ENCODE results near the gene SART1.
"Not testable (repeated sequence)": the region's sequence is repeated elsewhere in the genome, so short reads cannot be mapped to it uniquely, and the experiment has no call there.

SART1 gene

GRCh38 chr11:65932558-65932919, 29.0 kb upstream of the SART1 start:
- DNase-seq, result no peak

DNA sequence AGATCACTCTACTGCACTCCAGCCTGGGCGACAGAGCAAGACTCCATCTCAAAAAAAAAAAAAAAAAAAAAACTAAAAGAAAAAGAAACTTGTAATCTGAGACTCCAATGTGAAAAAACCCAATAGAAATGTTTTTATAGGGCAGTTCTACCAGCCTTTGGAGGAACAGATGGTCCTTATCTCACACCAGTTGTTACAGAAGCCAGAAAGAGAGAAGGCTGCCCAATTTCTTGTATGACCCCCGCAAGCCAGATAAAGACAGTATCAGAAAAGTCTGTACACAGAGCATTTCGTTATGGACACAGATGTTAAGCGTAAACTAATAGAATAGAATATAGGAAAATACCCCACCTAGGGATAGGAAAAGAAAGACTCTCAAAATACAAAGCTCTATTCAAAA, 27.5 kb upstream of the SART1 start:
- DNase-seq, result no peak

- no peak for DNase-seq
Measured at GRCh38 chr11:65937766-65938165, 23.8 kb upstream of the SART1 start.

- DNase-seq, result no peak
Measured at GRCh38 chr11:65941720-65942310, 19.7 kb upstream of the SART1 start.

DNA sequence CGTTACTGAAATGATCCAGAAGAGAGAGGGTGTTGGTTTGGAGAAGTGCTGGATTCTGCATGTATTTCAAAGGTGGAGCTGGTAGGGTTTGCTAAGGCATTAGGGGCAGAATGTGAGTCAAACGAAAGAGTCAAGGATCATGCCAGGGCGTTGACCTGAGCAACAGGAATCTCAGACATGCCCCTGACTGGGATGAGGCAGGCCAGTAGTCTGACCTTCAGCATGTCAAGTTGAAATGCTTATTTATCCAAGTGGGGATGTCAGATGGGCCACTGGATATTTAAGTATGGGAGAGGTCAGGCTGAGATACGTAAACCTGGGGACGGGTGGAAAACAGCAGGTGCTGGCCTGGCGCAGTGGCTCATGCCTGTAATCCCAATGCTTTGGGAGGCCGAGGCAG, 19.0 kb upstream of the SART1 start:
- no peak for DNase-seq

DNA sequence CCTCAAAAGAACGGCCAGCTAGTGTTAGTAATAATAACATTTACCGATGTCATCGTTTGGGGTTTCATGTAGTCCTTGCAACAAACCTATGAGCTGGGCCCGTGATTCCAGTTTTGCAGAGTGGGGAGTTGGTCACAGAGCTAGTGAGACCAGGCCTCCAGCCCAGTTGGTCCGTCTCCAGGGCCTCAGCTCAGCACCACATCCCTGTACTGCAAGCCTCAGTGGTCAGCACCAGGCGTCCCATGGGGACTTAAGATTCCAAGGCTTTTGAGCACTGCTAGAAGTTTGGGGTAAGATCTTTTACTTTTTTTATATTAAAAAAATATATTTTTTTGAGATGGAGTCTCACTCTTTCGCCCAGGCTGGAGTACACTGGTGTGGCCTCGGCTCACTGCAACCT, 17.3 kb upstream of the SART1 start:
- DNase-seq, result no peak

DNA sequence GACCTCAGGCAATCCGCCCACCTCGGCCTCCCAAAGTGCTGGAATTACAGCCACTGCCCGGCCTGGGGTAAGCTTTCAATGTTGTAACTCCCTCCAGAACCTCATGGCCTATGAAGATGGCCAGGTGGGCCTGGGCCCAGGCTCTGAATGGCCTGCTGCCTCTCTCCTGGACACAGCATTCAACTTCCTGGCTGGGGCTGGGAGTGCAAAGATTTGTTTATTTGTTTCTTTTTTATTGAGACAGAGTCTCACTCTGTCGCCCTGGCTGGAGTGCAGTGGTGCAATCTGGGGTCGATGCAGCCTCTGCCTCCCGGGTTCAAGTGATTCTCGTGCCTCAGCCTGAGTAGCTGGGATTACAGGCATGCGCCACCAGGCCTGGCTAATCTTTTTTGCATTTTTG, 16.8 kb upstream of the SART1 start:
- DNase-seq, result no peak

DNA sequence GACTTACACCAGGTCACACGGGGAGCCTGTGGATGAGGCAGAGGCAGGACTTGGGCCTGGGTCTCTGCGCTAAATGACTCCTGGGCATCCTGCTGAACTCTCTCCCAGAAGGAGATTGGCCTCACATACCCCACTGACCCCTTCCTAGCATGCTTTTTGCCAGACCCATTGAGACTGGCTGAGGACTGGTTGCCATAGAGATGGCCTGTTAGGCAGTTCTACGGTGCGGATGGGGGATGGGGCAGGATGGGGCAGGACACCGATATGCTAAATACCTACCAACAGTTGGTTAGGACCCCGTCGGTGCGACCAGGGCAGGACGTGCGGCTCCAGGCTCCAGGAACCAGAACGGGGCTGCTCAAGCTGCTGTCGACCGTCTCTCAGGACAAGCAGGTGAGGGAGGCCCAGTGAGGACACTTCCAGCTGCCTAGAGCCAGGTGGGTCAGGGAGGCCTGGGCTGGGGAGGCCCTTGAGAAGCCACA, 16.1 kb upstream of the SART1 start, which contains the start of gene TSGA10IP:
Gene TSGA10IP, plus strand, starts transcription at position 51 of the 482 bp plus-strand sequence. Its CDS starts 196 bp downstream, at position 247.
- no peak for DNase-seq

- DNase-seq, result no peak
Measured at GRCh38 chr11:65945941-65946558, 15.5 kb upstream of the SART1 start.

DNA sequence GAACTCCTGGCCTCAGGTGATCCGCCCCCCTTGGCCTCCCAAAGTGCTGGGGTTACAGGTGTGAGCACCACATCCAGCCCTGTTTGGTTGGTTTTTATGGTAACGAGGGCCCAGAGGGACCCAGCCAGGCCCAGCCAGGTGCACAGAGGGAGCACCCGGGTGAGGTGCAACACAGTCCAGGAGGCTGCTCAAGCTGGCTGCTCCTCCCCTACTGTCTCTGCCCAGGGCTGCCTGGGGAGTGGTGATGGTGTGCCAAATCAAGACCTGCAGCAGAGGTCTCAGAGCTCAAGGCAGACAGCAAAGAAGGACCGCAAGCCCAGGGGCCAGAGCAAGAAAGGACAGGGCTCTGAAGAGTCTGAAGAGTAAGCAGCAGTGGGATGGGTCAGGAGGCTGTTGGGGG, 14.9 kb upstream of the SART1 start:
- no peak for DNase-seq

DNA sequence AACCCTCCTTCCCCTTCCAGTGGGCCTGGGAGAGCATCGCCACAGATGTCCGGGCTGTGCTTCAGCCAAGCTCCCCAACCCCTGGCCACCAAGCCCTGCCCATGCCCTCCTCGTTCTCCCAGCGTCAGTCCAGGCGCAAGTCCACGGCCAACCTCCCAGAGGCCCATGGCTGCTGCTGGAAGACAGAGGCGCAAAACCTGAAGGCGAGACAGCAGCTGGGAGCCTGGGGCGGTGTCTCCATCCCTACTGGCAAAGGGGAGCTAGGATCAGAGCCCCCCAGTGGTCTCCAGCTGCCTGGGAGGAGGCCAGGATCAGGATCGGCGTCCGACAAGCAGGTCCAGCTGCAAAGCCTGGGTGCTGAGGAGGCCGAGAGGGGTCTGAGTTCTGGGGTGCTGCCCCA, 14.4 kb upstream of the SART1 start:
- no peak for DNase-seq

- no peak for DNase-seq
Measured at GRCh38 chr11:65947603-65948125, 13.9 kb upstream of the SART1 start.

DNA sequence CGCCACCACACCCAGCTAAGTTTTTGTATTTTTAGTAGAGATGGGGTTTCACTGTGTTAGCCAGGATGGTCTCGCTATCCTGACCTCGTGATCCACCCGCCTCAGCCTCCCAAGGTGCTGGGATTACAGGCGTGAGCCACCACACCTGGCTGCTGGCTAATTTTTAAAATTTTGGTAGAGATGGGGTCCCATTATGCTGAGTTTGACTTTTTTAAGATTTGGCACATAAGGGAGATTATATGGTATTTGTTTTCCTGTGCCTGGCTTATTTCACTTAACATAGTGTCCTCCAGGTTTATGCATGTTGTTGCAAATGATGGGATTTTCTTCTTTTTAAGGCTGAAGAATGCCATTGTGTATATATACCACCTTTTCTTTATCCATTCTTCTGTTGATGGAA, 10.8 kb upstream of the SART1 start:
- not testable (repeated sequence) for DNase-seq

DNA sequence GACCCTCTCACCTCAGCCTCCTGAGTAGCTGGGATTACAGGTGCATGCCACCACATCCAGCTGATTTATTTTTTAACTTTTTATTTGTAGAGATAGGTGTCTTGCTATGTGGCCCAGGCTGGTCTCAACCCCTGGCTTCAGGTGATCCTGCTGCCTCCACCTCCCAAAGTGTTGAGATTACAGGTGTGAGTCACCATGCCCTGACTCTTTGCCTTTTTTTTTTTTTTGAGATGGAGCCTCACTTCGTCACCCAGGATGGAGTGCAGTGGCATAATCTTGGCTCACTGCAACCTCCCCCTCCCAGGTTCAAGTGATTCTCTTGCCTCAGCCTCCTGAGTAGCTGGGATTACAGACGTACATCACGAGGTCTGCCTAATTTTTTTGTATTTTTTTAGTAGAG, 9.9 kb upstream of the SART1 start:
- DNase-seq, result not testable (repeated sequence)

DNA sequence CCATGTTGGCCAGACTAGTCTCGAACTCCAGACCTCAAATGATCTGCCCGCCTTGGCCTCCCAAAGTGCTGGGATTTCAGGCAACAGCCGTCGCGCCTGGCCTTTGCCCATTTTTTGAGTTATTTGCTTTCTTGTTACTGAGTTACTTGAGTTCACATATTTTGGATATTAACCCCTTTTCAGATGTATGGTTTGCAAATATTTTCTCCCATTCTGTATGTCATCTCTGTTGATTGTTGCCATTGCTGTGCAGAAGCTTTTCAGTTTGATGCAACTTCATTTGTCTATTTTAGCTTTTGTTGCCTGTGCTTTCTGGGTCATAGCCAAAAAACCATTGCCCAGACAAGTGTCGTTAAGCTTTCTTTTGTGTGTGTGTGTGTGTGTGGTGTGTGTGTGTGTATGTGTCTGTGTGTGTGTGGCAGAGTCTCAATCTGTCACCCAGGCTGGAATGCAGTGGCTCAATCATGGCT, 9.4 kb upstream of the SART1 start:
- no peak for DNase-seq

DNA sequence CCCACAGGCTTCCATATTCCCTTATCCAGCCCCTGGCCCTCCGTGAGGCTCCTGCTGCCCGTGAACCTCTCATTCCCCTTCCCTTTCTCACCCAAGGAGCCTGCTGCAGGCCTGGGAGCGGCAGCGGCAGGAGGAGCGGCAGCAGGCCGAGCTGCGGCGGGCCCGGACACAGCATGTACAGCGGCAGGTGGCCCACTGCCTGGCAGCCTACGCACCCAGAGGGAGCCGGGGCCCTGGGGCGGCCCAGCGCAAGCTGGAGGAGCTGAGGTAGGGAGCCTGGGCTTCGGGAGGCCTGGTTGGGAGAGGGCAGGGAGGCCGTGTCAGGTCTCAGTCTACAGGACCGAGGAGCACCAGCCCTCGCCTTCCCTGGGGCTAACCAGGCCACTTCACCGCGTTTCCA, 8.1 kb upstream of the SART1 start:
- no peak for DNase-seq

- DNase-seq, result no peak
Measured at GRCh38 chr11:65954771-65955170, 6.8 kb upstream of the SART1 start.

DNA sequence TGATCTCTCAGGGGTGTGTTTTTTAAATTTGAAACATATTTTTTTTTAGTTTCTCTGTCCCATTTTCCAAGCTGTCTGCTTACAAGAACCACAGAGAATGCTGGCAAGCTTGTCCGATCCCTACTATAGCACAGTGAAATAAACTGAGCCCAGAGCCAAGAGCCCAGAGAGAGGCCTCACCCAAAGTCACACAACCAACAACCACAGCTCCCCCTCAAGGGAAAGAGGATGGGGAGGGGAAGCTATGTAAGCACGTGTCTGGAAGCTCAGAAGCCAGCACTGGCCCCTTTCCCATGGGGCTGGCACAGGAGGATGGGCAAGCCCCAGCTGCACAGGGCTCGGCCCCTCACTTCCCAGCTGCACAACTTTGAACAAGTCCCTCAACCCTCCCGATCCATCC, 3.2 kb upstream of the SART1 start:
- peak; percentile 8 for DNase-seq

DNA sequence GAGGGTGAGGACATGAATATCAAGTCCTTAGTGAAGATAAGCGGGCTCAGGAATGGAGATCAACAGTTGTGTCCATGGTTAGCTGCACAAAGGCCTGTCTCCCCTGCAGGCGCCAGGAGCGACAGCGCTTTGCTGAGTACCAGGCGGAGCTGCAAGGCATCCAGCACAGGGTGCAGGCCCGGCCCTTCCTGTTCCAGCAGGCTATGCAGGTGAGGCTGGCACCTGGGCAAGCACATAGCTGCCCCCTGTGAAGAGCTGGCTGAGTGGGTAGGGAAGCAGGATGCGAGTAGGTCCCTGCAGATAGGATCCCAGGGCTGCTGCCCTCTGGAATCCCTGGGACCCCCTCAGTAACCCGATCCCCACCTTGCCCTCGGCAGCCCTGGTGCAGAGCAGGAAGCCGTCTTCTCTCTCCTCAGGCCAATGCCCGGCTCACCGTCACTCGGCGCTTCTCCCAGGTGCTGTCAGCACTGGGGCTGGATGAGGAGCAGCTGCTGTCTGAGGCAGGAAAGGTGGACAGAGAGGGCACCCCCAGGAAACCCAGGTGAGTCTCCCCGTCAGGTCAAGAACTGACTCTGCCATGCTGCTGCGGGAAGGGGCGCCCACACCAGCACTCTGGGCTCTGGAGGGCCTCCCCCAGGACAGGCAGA, 2.6 kb upstream of the SART1 start:
- DNase-seq, result peak; percentile 11

DNA sequence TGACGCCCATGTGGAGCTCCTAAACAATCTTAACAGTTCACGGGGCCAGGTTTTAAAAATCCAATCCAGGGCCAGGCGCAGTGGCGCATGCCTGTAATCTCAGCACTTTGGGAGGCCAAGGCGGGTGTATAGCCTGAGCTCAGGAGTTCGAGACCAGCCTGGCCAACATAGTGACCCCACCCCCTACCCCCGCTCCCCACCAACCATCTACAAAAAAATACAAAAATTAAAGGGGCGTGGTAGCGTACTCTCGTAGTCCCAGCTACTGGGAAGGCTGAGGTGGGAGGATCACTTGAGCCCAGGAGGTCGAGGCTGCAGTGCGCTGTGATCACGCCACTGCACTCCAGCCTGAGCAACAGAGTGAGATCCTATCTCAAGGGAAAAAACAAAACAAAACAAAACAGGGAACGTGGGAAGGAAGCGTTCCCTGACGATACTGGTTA, 689 bp upstream of the SART1 start:
- DNase-seq, result no peak

DNA sequence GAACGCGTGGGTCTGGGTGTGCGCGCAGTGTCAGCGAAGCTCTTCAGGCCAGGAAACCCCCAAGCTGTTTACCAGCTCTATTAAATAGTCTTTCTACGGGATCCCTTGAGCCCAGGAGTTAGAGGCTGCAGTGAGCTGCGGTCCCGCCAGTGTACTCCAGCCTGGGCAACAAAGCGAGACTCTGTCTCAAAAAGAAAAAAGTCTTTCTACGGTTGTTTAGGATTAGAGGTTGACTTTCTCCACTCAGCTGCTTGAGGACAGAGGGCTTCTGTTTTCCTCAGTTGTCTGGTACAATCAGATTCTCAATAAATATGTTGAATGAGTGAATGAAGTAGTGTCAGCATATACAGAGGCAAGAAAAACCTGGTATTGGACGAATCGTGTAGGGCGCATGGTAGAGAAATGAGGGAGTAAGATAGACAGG, 619 bp downstream of the SART1 start:
- DNase-seq, result peak; percentile 1

DNA sequence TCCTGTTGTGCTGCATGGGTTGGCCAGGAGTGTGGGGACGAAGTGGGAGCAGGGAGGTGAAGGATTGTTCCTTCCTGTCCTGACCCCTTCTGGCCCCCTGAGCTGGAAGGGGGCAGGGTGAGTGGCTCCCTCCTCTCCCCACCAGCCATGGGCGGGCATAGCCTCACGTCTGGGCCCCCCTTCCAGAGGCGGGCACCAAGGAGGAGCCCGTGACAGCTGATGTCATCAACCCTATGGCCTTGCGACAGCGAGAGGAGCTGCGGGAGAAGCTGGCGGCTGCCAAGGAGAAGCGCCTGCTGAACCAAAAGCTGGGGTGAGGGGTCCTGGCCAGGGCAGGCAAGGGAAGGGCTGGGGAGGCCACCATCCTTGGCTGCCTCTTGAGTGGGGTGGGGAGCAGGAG, 3.4 kb downstream of the SART1 start:
- no peak for DNase-seq

GRCh38 chr11:65965986-65966762, 4.6 kb downstream of the SART1 start:
- DNase-seq, result peak; percentile 23
